H9 (cell line): Measurements from ENCODE around the gene CHAF1A. TPM values are rescaled to one million over a fixed set of nuclear protein-coding genes. Genes with fewer than 3 reads are reported as not detected.
A peak's percentile ranks its signal among the peaks of the same experiment; 100 is the strongest.

Experiments
- DNase-seq: peaks from one replicate; pipeline ENCODE4 v3.0.0-alpha.2; 2017
- H2AFZ ChIP-seq: one replicate; pipeline ENCODE4 v1.6.1; 2013; ENCODE audit warnings: mild to moderate bottlenecking, low read length, control low read depth, moderate library complexity
- H2AK5ac ChIP-seq: 2 replicates; pipeline ENCODE4 v1.6.1; 2013; ENCODE audit warnings: low read length, control low read depth, mixed read lengths; ENCODE audit not compliant: insufficient read length
- H2BK120ac ChIP-seq: one replicate; pipeline ENCODE4 v1.6.1; 2013; ENCODE audit warnings: low read depth, mild to moderate bottlenecking, low read length, control low read depth, inconsistent platforms; ENCODE audit not compliant: poor library complexity, severe bottlenecking
- H2BK12ac ChIP-seq: 2 replicates; pipeline ENCODE4 v1.6.1; 2013; ENCODE audit warnings: low read length, control low read depth, mixed read lengths, low read depth; ENCODE audit not compliant: insufficient read length
- H2BK15ac ChIP-seq: 2 replicates; pipeline ENCODE4 v1.6.1; 2013; ENCODE audit warnings: low read depth, low read length, control low read depth
- H2BK20ac ChIP-seq: one replicate; pipeline ENCODE4 v1.6.1; 2013; ENCODE audit warnings: low read depth, mild to moderate bottlenecking, low read length, control low read depth, inconsistent platforms; ENCODE audit not compliant: poor library complexity, severe bottlenecking
- H2BK5ac ChIP-seq: 2 replicates; pipeline ENCODE4 v1.6.1; 2013; ENCODE audit warnings: low read length, control low read depth, mixed read lengths; ENCODE audit not compliant: insufficient read length
- H3K14ac ChIP-seq: 2 replicates; pipeline ENCODE4 v1.6.1; 2013; ENCODE audit warnings: low read length, control low read depth; ENCODE audit not compliant: insufficient read depth
- H3K18ac ChIP-seq: 2 replicates; pipeline ENCODE4 v1.6.1; 2013; ENCODE audit warnings: low read depth, mild to moderate bottlenecking, mixed read lengths, low read length, control low read depth; ENCODE audit not compliant: insufficient read length
- H3K23ac ChIP-seq: 2 replicates; pipeline ENCODE4 v1.6.1; 2013; ENCODE audit warnings: low read length, control low read depth, mixed read lengths, low read depth; ENCODE audit not compliant: insufficient read length
- H3K23me2 ChIP-seq: 2 replicates; pipeline ENCODE4 v1.6.1; 2013; ENCODE audit warnings: low read depth, mild to moderate bottlenecking, mixed read lengths, low read length, control low read depth; ENCODE audit not compliant: insufficient read length, poor library complexity, severe bottlenecking
- H3K27ac ChIP-seq: 2 replicates; pipeline ENCODE4 v1.5.1; 2013; ENCODE audit warnings: low read length, control low read depth, mixed read lengths, low read depth; ENCODE audit not compliant: insufficient read length
- H3K27me3 ChIP-seq: 2 replicates; pipeline ENCODE4 v1.6.1; 2013; ENCODE audit warnings: low read length, control low read depth, inconsistent platforms; ENCODE audit not compliant: insufficient read depth
- H3K4ac ChIP-seq: 2 replicates; pipeline ENCODE4 v1.6.1; 2013; ENCODE audit warnings: low read depth, mild to moderate bottlenecking, control low read depth, inconsistent platforms, low read length, moderate library complexity
- H3K4me1 ChIP-seq: 2 replicates; pipeline ENCODE4 v1.6.1; 2013; ENCODE audit warnings: low read length, control low read depth, inconsistent platforms; ENCODE audit not compliant: insufficient read depth
- H3K4me2 ChIP-seq: 2 replicates; pipeline ENCODE4 v1.6.1; 2013; ENCODE audit warnings: low read length, control low read depth, mixed read lengths; ENCODE audit not compliant: insufficient read length, insufficient read depth
- H3K56ac ChIP-seq: 2 replicates; pipeline ENCODE4 v1.6.1; 2013; ENCODE audit warnings: low read depth, mild to moderate bottlenecking, mixed read lengths, low read length, control low read depth; ENCODE audit not compliant: insufficient read length
- H3K79me1 ChIP-seq: 2 replicates; pipeline ENCODE4 v1.6.1; 2013; ENCODE audit warnings: low read depth, mild to moderate bottlenecking, moderate library complexity, low read length, control low read depth, inconsistent platforms; ENCODE audit not compliant: insufficient read depth, poor library complexity, severe bottlenecking
- H3K79me2 ChIP-seq: 2 replicates; pipeline ENCODE4 v1.6.1; 2013; ENCODE audit warnings: low read length, control low read depth, inconsistent platforms; ENCODE audit not compliant: insufficient read depth
- H3K9ac ChIP-seq: 2 replicates; pipeline ENCODE4 v1.6.1; 2013; ENCODE audit warnings: low read length, control low read depth, mixed read lengths; ENCODE audit not compliant: insufficient read length; ENCODE audit errors: extremely low read depth
- H3K9me3 ChIP-seq: one replicate; pipeline ENCODE4 v1.6.1; 2013; ENCODE audit warnings: low read depth, low read length, inconsistent platforms; ENCODE audit not compliant: control insufficient read depth
- H3T11ph ChIP-seq: one replicate; pipeline ENCODE4 v1.6.1; 2013; ENCODE audit warnings: mild to moderate bottlenecking, low read length, control low read depth, inconsistent platforms
- H4K20me1 ChIP-seq: one replicate; pipeline ENCODE4 v1.6.1; 2013; ENCODE audit not compliant: control insufficient read depth, insufficient read length, insufficient read depth
- H4K5ac ChIP-seq: 2 replicates; pipeline ENCODE4 v1.6.1; 2013; ENCODE audit warnings: low read depth, mild to moderate bottlenecking, mixed read lengths, low read length, control low read depth; ENCODE audit not compliant: insufficient read length
- H4K8ac ChIP-seq: replicated peaks from 2 replicates; pipeline ENCODE4 v1.6.1; 2013; ENCODE audit warnings: low read length, control low read depth, mixed read lengths, low read depth; ENCODE audit not compliant: insufficient read length
- H4K91ac ChIP-seq: 2 replicates; pipeline ENCODE4 v1.6.1; 2013; ENCODE audit warnings: low read depth, mild to moderate bottlenecking, moderate library complexity, mixed read lengths, low read length, control low read depth; ENCODE audit not compliant: insufficient read length
- H3K27ac Mint-ChIP-seq, 3 experiments: 2 replicates in 2 of 3; 3 replicates in 1 of 3; pipeline ENCODE4 v1.8.0; 2020 to 2021; ENCODE audit warnings: mixed read lengths in 3 of 3, mild to moderate bottlenecking in 1 of 3, moderate library complexity in 1 of 3
- H3K27me3 Mint-ChIP-seq: 2 replicates; pipeline ENCODE4 v1.8.0; 2021; ENCODE audit warnings: low read depth, mild to moderate bottlenecking, moderate library complexity, mixed read lengths
- H3K36me3 Mint-ChIP-seq, 3 experiments: 2 replicates in 2 of 3; 3 replicates in 1 of 3; pipeline ENCODE4 v1.8.0; 2020 to 2021; ENCODE audit warnings: low read depth in 3 of 3, mixed read lengths in 3 of 3; ENCODE audit not compliant: insufficient read depth in 1 of 3
- H3K4me1 Mint-ChIP-seq, 2 experiments: 2 replicates each; pipeline ENCODE4 v1.8.0; 2020; ENCODE audit warnings: mixed read lengths in 2 of 2
- H3K4me3 Mint-ChIP-seq, 2 experiments: 2 replicates in 1 of 2; 3 replicates in 1 of 2; pipeline ENCODE4 v1.8.0; 2020 to 2021; ENCODE audit warnings: mild to moderate bottlenecking in 2 of 2, mixed read lengths in 2 of 2, moderate library complexity in 1 of 2
- H3K9me3 Mint-ChIP-seq, 2 experiments: 2 replicates in 1 of 2; 3 replicates in 1 of 2; pipeline ENCODE4 v1.8.0; 2020; ENCODE audit warnings: mild to moderate bottlenecking in 2 of 2, mixed read lengths in 2 of 2, moderate library complexity in 1 of 2
- WGBS: extraction: QIAGEN DNeasy Blood & Tissue Kit; methylation state at CpG from one replicate; pipeline ENCODE4 v1.1.7; 2013; ENCODE audit warnings: missing lambda C conversion rate, low lambda C conversion rate, mixed read lengths; ENCODE audit not compliant: insufficient read length; ENCODE audit errors: extremely low coverage; 5-methylcytosine and 5-hydroxymethylcytosine counted together
- total RNA-seq: library from RNA; stranded (reverse); gene quantifications from 2 replicates; pipeline ENCODE4 v1.2.1, GENCODE V29; 2021
- TF ChIP-seq, protein P1 (sequence below): fragments of 200-600 bp; sonication (generic); conservative IDR thresholded peaks from 3 replicates; pipeline ENCODE4 v1.8.0; 2021; ENCODE audit warnings: antibody characterized with exemption, mild to moderate bottlenecking

CHAF1A gene
- total RNA-seq, 1 experiment from 2014 or later: 143 TPM

DNA sequence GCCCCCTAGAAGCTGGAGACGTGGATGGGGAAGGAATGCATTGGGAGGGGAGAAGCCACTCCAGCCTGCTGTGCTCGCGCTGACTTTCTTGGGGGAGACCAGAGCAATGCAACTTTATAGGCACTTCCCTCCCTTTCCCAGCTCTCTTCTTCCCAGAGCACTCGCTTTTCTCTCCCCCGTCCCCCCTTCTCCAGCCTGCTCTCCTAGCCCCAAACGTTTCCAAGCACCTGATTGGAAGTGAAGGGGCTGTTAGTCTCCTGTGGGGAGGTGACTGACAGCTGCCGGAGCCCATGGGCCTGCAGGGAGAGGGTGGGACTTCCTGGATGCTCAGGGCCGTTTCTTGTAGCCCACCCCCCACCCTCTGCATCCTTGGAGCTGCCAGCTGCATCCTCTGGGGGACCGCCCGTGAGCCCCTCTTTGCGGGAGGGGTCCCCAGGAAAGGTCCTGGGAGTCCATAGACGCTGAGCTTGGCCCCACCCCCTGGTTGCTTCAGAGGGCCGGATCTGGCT lies 72.1 kb downstream of the CHAF1A start:
- Histone ChIP-seq H3K18ac (no peak overlapping the region), H2BK12ac (no peak overlapping the region), H4K20me1 (peaks cover 3% of the 10 kb centered on the region), H3T11ph (no peak overlapping the region), H2BK5ac (no peak overlapping the region), H2BK15ac (no peak overlapping the region), H3K9me3 (no peaks in the 10 kb centered on the region), H3K79me2 (peaks cover 10% of the 10 kb centered on the region; the same call in 1 of the 2 replicates), H3K23me2 (peaks cover 17% of the 10 kb centered on the region), H3K9ac (peak overlapping the region; percentile 24), H2AFZ (no peak overlapping the region), H3K4ac (no peak overlapping the region), H3K4me2 (peak overlapping the region; percentile 74), H3K79me1 (peaks cover 12% of the 10 kb centered on the region), H2BK120ac (no peak overlapping the region), H2BK20ac (no peak overlapping the region), H2AK5ac (no peak overlapping the region), H3K27me3 (no peaks in the 10 kb centered on the region), H4K5ac (no peak overlapping the region), H4K91ac (no peak overlapping the region), H4K8ac (no peak overlapping the region), H3K27ac (no peak overlapping the region), H3K14ac (no peak overlapping the region), H3K23ac (no peak overlapping the region), H3K4me1 (no peaks in the 10 kb centered on the region; the same call in 1 of the 2 replicates), H3K56ac (no peak overlapping the region)
- Mint-ChIP-seq H3K4me1 (peaks cover 7 to 21% of the 10 kb centered on the region in 2 experiments), H3K36me3 (peaks cover 8 to 29% (median 27%) of the 10 kb centered on the region in 3 experiments; a peak in 6 of 7 replicates), H3K4me3 (peak overlapping the region in 1 of 2 experiments; percentile 88; a peak in 3 of 5 replicates), H3K27ac (peak overlapping the region; percentile 95 to 98 (median 95)), H3K9me3 (peaks cover 0 to 3% of the 10 kb centered on the region in 2 experiments; a peak in 2 of 5 replicates), H3K27me3 (no peaks in the 10 kb centered on the region)
- TF ChIP-seq, protein P1, sequence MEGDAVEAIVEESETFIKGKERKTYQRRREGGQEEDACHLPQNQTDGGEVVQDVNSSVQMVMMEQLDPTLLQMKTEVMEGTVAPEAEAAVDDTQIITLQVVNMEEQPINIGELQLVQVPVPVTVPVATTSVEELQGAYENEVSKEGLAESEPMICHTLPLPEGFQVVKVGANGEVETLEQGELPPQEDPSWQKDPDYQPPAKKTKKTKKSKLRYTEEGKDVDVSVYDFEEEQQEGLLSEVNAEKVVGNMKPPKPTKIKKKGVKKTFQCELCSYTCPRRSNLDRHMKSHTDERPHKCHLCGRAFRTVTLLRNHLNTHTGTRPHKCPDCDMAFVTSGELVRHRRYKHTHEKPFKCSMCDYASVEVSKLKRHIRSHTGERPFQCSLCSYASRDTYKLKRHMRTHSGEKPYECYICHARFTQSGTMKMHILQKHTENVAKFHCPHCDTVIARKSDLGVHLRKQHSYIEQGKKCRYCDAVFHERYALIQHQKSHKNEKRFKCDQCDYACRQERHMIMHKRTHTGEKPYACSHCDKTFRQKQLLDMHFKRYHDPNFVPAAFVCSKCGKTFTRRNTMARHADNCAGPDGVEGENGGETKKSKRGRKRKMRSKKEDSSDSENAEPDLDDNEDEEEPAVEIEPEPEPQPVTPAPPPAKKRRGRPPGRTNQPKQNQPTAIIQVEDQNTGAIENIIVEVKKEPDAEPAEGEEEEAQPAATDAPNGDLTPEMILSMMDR: no peak
- peak; percentile 90 for DNase-seq
- WGBS: no CpG with 5 or more reads among the region's 13 CpGs
